H9 (cell line): Measurements from ENCODE around the gene LRCH1. TPM values are rescaled to one million over a fixed set of nuclear protein-coding genes. Genes with fewer than 3 reads are reported as not detected.

Experiments used
- DNase-seq: peaks from one replicate; pipeline ENCODE4 v3.0.0-alpha.2; 2017
- H2AFZ ChIP-seq: one replicate; pipeline ENCODE4 v1.6.1; 2013; ENCODE audit warnings: mild to moderate bottlenecking, low read length, control low read depth, moderate library complexity
- H2AK5ac ChIP-seq: 2 replicates; pipeline ENCODE4 v1.6.1; 2013; ENCODE audit warnings: low read length, control low read depth, mixed read lengths; ENCODE audit not compliant: insufficient read length
- H2BK120ac ChIP-seq: one replicate; pipeline ENCODE4 v1.6.1; 2013; ENCODE audit warnings: low read depth, mild to moderate bottlenecking, low read length, control low read depth, inconsistent platforms; ENCODE audit not compliant: poor library complexity, severe bottlenecking
- H2BK12ac ChIP-seq: 2 replicates; pipeline ENCODE4 v1.6.1; 2013; ENCODE audit warnings: low read length, control low read depth, mixed read lengths, low read depth; ENCODE audit not compliant: insufficient read length
- H2BK15ac ChIP-seq: 2 replicates; pipeline ENCODE4 v1.6.1; 2013; ENCODE audit warnings: low read depth, low read length, control low read depth
- H2BK20ac ChIP-seq: one replicate; pipeline ENCODE4 v1.6.1; 2013; ENCODE audit warnings: low read depth, mild to moderate bottlenecking, low read length, control low read depth, inconsistent platforms; ENCODE audit not compliant: poor library complexity, severe bottlenecking
- H2BK5ac ChIP-seq: 2 replicates; pipeline ENCODE4 v1.6.1; 2013; ENCODE audit warnings: low read length, control low read depth, mixed read lengths; ENCODE audit not compliant: insufficient read length
- H3K14ac ChIP-seq: 2 replicates; pipeline ENCODE4 v1.6.1; 2013; ENCODE audit warnings: low read length, control low read depth; ENCODE audit not compliant: insufficient read depth
- H3K18ac ChIP-seq: 2 replicates; pipeline ENCODE4 v1.6.1; 2013; ENCODE audit warnings: low read depth, mild to moderate bottlenecking, mixed read lengths, low read length, control low read depth; ENCODE audit not compliant: insufficient read length
- H3K23ac ChIP-seq: 2 replicates; pipeline ENCODE4 v1.6.1; 2013; ENCODE audit warnings: low read length, control low read depth, mixed read lengths, low read depth; ENCODE audit not compliant: insufficient read length
- H3K23me2 ChIP-seq: 2 replicates; pipeline ENCODE4 v1.6.1; 2013; ENCODE audit warnings: low read depth, mild to moderate bottlenecking, mixed read lengths, low read length, control low read depth; ENCODE audit not compliant: insufficient read length, poor library complexity, severe bottlenecking
- H3K27ac ChIP-seq: 2 replicates; pipeline ENCODE4 v1.5.1; 2013; ENCODE audit warnings: low read length, control low read depth, mixed read lengths, low read depth; ENCODE audit not compliant: insufficient read length
- H3K27me3 ChIP-seq: 2 replicates; pipeline ENCODE4 v1.6.1; 2013; ENCODE audit warnings: low read length, control low read depth, inconsistent platforms; ENCODE audit not compliant: insufficient read depth
- H3K4ac ChIP-seq: 2 replicates; pipeline ENCODE4 v1.6.1; 2013; ENCODE audit warnings: low read depth, mild to moderate bottlenecking, control low read depth, inconsistent platforms, low read length, moderate library complexity
- H3K4me1 ChIP-seq: 2 replicates; pipeline ENCODE4 v1.6.1; 2013; ENCODE audit warnings: low read length, control low read depth, inconsistent platforms; ENCODE audit not compliant: insufficient read depth
- H3K4me2 ChIP-seq: 2 replicates; pipeline ENCODE4 v1.6.1; 2013; ENCODE audit warnings: low read length, control low read depth, mixed read lengths; ENCODE audit not compliant: insufficient read length, insufficient read depth
- H3K56ac ChIP-seq: 2 replicates; pipeline ENCODE4 v1.6.1; 2013; ENCODE audit warnings: low read depth, mild to moderate bottlenecking, mixed read lengths, low read length, control low read depth; ENCODE audit not compliant: insufficient read length
- H3K79me1 ChIP-seq: 2 replicates; pipeline ENCODE4 v1.6.1; 2013; ENCODE audit warnings: low read depth, mild to moderate bottlenecking, moderate library complexity, low read length, control low read depth, inconsistent platforms; ENCODE audit not compliant: insufficient read depth, poor library complexity, severe bottlenecking
- H3K79me2 ChIP-seq: 2 replicates; pipeline ENCODE4 v1.6.1; 2013; ENCODE audit warnings: low read length, control low read depth, inconsistent platforms; ENCODE audit not compliant: insufficient read depth
- H3K9ac ChIP-seq: 2 replicates; pipeline ENCODE4 v1.6.1; 2013; ENCODE audit warnings: low read length, control low read depth, mixed read lengths; ENCODE audit not compliant: insufficient read length; ENCODE audit errors: extremely low read depth
- H3K9me3 ChIP-seq: one replicate; pipeline ENCODE4 v1.6.1; 2013; ENCODE audit warnings: low read depth, low read length, inconsistent platforms; ENCODE audit not compliant: control insufficient read depth
- H3T11ph ChIP-seq: one replicate; pipeline ENCODE4 v1.6.1; 2013; ENCODE audit warnings: mild to moderate bottlenecking, low read length, control low read depth, inconsistent platforms
- H4K20me1 ChIP-seq: one replicate; pipeline ENCODE4 v1.6.1; 2013; ENCODE audit not compliant: control insufficient read depth, insufficient read length, insufficient read depth
- H4K5ac ChIP-seq: 2 replicates; pipeline ENCODE4 v1.6.1; 2013; ENCODE audit warnings: low read depth, mild to moderate bottlenecking, mixed read lengths, low read length, control low read depth; ENCODE audit not compliant: insufficient read length
- H4K8ac ChIP-seq: replicated peaks from 2 replicates; pipeline ENCODE4 v1.6.1; 2013; ENCODE audit warnings: low read length, control low read depth, mixed read lengths, low read depth; ENCODE audit not compliant: insufficient read length
- H4K91ac ChIP-seq: 2 replicates; pipeline ENCODE4 v1.6.1; 2013; ENCODE audit warnings: low read depth, mild to moderate bottlenecking, moderate library complexity, mixed read lengths, low read length, control low read depth; ENCODE audit not compliant: insufficient read length
- H3K27ac Mint-ChIP-seq, 3 experiments: 2 replicates in 2 of 3; 3 replicates in 1 of 3; pipeline ENCODE4 v1.8.0; 2020 to 2021; ENCODE audit warnings: mixed read lengths in 3 of 3, mild to moderate bottlenecking in 1 of 3, moderate library complexity in 1 of 3
- H3K27me3 Mint-ChIP-seq: 2 replicates; pipeline ENCODE4 v1.8.0; 2021; ENCODE audit warnings: low read depth, mild to moderate bottlenecking, moderate library complexity, mixed read lengths
- H3K36me3 Mint-ChIP-seq, 3 experiments: 2 replicates in 2 of 3; 3 replicates in 1 of 3; pipeline ENCODE4 v1.8.0; 2020 to 2021; ENCODE audit warnings: low read depth in 3 of 3, mixed read lengths in 3 of 3; ENCODE audit not compliant: insufficient read depth in 1 of 3
- H3K4me1 Mint-ChIP-seq, 2 experiments: 2 replicates each; pipeline ENCODE4 v1.8.0; 2020; ENCODE audit warnings: mixed read lengths in 2 of 2
- H3K4me3 Mint-ChIP-seq, 2 experiments: 2 replicates in 1 of 2; 3 replicates in 1 of 2; pipeline ENCODE4 v1.8.0; 2020 to 2021; ENCODE audit warnings: mild to moderate bottlenecking in 2 of 2, mixed read lengths in 2 of 2, moderate library complexity in 1 of 2
- H3K9me3 Mint-ChIP-seq, 2 experiments: 2 replicates in 1 of 2; 3 replicates in 1 of 2; pipeline ENCODE4 v1.8.0; 2020; ENCODE audit warnings: mild to moderate bottlenecking in 2 of 2, mixed read lengths in 2 of 2, moderate library complexity in 1 of 2
- whole genome bisulfite sequencing: extraction: QIAGEN DNeasy Blood & Tissue Kit; methylation state at CpG from one replicate; pipeline ENCODE4 v1.1.7; 2013; ENCODE audit warnings: missing lambda C conversion rate, low lambda C conversion rate, mixed read lengths; ENCODE audit not compliant: insufficient read length; ENCODE audit errors: extremely low coverage; 5-methylcytosine and 5-hydroxymethylcytosine counted together
- total RNA-seq: library from RNA; stranded (reverse); gene quantifications from 2 replicates; pipeline ENCODE4 v1.2.1, GENCODE V29; 2021
- TF ChIP-seq, protein P1 (sequence below): fragments of 200-600 bp; sonication (generic); conservative IDR thresholded peaks from 3 replicates; pipeline ENCODE4 v1.8.0; 2021; ENCODE audit warnings: antibody characterized with exemption, mild to moderate bottlenecking

The LRCH1 gene
- total RNA-seq, 1 experiment from 2014 or later, result 8.0 TPM

DNA sequence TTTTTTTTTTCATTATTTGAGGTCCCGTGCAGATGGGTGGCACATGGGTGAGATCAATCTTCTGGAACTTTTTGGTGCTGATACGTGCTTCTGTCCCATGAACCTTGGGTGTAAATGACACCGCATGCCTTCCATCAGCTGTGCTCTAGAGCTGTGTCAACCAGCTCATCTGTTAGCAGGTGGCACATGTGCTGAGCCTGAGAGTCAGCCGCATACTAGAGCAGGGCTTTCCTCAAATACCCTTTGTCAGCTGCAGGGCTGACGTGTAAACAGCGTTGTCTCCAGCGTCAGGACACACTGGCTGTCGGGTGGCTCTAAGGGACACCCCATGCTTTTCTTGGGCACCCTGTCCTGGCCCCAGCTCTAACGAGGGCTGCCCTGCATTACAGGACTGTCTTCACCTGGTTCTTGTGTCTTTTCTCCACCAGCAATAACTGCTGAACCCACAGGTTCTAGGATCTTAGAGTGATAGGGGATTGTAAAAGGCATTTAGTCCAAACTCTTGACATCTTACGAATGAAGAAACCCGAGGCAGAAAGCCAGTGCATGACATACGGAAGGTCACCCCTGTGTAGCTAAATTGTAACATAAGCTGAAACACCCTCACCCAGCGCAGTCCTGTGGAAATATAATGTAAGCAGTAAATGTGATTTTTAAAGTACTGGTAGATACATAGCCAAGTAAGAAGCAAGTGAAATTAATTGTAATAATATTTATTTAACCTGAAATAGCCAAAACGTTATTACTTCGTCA, 119.5 kb downstream of the LRCH1 start:
- Histone ChIP-seq H3K23ac (no peak overlapping the region), H3K9ac (no peak overlapping the region), H2BK120ac (no peak overlapping the region), H3K9me3 (no peaks in the 10 kb centered on the region), H4K5ac (no peak overlapping the region), H3K18ac (no peak overlapping the region), H2BK20ac (no peak overlapping the region), H3K27me3 (no peaks in the 10 kb centered on the region), H3K23me2 (no peaks in the 10 kb centered on the region), H2BK12ac (no peak overlapping the region), H3K79me1 (no peaks in the 10 kb centered on the region), H2AK5ac (no peak overlapping the region), H4K8ac (no peak overlapping the region), H3K4me1 (peaks cover 2% of the 10 kb centered on the region; the same call in 1 of the 2 replicates), H3K79me2 (no peaks in the 10 kb centered on the region), H3K27ac (no peak overlapping the region), H2BK5ac (no peak overlapping the region), H3K56ac (no peak overlapping the region), H3K4me2 (no peak overlapping the region), H2AFZ (no peak overlapping the region), H4K20me1 (no peaks in the 10 kb centered on the region), H3K4ac (no peak overlapping the region), H3T11ph (no peak overlapping the region), H2BK15ac (no peak overlapping the region), H4K91ac (no peak overlapping the region), H3K14ac (no peak overlapping the region)
- Mint-ChIP-seq H3K4me3 (no peak overlapping the region), H3K27ac (no peak overlapping the region), H3K9me3 (no peaks in the 10 kb centered on the region), H3K36me3 (peaks cover 0 to 8% (median 2%) of the 10 kb centered on the region in 3 experiments; a peak in 3 of 7 replicates), H3K27me3 (no peaks in the 10 kb centered on the region), H3K4me1 (peaks cover 3 to 11% of the 10 kb centered on the region in 2 experiments; a peak in 3 of 4 replicates)
- TF ChIP-seq, protein P1, sequence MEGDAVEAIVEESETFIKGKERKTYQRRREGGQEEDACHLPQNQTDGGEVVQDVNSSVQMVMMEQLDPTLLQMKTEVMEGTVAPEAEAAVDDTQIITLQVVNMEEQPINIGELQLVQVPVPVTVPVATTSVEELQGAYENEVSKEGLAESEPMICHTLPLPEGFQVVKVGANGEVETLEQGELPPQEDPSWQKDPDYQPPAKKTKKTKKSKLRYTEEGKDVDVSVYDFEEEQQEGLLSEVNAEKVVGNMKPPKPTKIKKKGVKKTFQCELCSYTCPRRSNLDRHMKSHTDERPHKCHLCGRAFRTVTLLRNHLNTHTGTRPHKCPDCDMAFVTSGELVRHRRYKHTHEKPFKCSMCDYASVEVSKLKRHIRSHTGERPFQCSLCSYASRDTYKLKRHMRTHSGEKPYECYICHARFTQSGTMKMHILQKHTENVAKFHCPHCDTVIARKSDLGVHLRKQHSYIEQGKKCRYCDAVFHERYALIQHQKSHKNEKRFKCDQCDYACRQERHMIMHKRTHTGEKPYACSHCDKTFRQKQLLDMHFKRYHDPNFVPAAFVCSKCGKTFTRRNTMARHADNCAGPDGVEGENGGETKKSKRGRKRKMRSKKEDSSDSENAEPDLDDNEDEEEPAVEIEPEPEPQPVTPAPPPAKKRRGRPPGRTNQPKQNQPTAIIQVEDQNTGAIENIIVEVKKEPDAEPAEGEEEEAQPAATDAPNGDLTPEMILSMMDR, result no peak
- no peak for DNase-seq
- WGBS, result no CpG with 5 or more reads among the region's 15 CpGs
